GM19328 (cell line): ENCODE results near the gene GALM.
"Not testable (repeated sequence)": the region's sequence is repeated elsewhere in the genome, so short reads cannot be mapped to it uniquely, and the experiment has no call there.

ENCODE experiments used
- ATAC-seq: cut with Tn5 transposase; IDR thresholded peaks from one replicate; pipeline ENCODE4 v1.9.1; 2021; ENCODE audit warnings: mild to moderate bottlenecking, moderate library complexity; ENCODE audit not compliant: unreplicated experiment

Gene GALM

DNA sequence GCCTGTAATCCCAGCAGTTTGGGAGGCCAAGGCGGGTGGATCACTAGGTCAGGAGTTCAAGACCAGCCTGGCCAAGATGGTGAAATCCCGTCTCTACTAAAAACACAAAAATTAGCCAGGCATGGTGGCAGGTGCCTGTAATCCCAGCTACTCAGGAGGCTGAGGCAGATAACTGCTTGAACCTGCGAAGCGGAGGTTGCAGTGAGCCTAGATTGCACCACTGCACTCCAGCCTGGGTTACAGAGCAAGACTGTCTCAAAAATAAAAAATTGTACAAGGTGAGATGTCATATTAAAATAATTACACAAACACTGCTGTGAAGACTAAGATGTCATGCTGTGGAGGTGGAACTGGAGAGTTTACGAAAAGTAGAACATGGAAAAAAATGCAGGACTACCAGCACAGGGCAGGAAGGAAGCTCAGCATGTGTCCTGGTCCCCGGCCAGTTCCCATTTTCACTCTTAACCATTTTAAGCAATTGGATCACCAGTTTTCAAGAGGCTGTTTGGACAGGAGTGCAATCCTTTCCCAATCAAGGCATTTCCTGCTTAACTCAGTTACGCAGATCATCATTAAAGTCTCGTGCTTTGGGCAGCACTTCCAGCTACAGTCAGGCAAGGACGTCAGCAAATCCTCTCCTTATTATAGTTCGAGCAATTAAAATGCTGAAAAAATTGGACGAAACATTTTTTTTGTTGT, 71.2 kb downstream of the GALM start:
- not testable (repeated sequence) for ATAC-seq

DNA sequence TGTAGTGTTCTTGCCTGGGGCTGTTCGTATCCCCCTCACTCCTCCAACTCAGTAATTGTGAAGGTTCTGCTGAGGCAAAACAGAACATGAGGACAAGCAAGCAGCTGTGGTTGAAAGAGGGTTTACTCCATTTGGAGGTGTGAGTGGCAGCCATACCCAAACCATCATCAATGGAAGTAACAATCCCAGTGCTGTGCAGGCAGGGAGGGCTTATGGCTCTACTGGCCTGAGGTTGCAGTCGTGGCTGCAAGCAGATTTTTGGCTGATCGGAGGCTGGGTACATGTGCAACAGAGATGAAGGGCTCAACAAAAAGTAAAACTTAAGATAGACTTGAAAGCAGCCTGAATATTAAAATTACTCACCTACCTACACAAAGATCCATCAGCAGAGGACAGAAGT, 72.0 kb downstream of the GALM start:
- ATAC-seq: no peak

DNA sequence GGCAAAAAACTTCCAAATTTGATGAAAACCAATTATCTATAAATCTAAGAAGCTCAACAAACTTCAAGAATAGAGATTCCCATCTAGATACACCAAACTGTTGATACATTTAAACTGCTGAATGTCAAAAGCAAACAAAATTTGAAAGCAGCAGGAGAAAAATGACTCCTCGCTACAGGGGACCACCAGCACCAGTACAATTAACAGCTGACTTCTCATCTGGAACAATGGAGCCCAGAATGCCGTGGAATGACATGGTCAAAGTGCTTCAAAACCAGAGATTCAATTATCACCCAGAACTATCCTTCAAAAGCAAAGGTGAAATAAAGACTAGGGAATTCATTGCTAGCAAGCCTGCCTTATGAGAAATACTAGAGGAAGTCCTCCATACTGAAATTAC, 73.6 kb downstream of the GALM start:
- ATAC-seq: no peak

DNA sequence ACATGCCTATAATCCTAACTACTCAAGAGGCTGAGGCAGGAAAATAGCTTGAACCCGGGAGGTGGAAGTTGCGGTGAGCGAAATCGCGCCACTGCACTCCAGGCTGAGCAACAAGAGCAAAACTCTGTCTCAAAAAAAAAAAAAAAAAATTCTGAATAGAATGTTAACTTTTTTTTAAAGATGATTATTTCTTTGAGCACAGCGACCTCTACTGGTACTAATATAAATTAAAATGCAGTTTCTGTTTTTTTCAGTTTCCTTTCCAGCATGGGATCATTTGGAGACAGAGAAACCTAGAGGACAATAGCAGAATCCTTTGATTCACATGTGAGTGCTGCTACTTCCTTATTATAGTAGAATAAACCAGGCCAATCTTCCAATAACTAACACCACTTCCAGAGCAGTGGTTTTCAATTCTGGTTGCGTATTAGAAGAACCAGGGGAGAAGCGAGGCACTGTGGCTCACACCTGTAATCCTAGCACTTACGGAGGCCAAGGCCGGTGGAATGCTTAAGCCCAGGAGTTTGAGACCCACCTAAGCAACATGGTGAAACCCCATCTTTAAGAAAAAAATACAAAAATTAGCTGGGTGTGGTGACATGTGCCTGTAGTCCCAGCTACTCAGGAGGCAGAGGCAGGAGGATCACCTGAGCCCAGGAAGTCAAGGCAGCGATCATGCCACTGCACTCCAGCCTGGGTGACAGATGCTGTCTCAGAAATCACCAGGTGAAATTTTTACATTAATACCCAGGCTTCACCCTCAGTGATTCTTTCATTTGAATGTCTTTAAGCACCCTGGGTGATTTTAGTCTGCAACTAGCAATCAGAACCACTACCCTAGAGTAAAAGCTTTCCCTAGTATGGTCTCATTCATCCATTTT, 75.2 kb downstream of the GALM start:
- ATAC-seq: no peak

DNA sequence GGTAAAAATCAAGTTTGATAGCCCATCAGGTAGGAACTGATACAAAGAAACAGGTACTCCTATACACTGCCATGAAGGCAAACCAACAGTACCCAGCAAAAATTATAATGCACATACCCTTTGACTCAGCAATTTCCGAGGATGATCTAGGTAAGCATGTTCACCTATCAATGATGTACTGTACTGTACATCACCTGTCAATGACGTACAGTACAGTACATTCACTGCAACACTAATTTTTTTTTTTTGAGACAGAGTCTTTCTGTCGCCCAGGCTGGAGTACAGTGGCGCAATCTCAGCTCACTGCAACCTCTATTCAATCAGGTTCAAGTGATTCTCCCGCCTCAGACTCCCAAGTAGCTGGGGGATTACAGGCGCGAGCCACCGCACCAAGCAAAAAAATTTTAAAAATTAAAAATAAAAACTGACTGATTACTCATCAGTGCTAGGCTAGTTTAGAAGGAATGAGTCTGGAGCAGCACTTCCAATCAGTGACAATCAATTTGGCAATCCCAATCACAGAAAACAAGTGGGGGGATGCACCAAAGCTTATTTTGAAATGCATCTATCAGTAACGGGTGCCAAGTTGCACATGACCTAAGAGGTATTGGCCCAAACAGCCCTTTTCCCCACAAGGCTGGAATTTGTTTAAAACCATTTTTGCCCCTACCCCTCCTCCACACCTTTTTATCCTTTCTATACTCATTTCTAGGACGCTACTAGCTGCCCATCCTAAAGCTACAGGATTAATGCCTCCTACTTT, 77.1 kb downstream of the GALM start:
- ATAC-seq: no peak

DNA sequence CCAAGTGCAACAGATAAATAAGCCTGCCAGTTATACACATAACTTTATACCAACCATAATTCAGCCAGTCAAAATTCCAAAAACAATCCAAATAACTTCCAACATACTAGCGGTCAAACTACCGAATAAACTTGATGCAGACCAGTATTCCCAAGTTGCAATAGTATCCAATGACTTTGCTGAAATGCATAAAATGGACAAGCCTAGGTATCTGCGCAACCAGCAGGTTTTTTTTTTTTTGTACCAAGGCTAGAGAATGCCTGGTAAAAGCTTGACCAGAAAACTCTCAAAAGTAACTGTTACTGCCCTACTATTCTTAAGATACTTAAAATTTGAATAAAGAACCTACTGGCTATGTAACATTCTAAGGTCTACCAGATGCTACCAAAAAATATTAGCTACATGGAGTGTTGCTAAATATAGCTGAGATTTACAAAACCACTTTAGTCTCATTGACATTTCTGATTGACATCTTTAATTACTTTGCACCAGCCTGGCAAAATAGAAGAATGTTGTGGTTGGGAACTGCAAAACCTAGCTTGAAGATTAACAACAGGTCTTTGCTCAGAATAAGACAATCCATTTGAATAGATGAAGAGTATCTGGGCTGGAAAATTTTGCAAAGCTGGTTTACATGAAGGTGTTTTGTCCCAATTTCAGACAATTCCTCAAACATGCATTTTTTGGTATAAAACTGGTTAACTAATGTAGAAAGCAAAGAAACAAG, 77.9 kb downstream of the GALM start:
- no peak for ATAC-seq

DNA sequence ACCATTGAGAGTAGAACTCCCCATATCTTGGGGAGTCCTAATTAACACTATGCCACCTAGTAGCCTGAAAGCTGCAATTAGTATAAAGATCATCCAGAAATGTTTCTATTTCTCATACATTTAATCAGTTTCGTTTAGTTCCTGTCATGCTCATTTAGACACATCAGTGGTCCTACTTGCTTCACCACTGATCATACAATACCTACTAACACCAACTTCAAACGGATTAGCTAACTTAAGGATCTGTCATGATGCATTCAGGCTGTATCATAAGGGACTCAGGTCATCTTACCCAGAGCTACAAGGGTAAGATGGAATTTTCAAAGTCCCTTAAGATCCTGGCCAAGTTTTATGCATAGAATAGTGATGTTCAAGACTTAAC, 78.5 kb downstream of the GALM start:
- no peak for ATAC-seq

DNA sequence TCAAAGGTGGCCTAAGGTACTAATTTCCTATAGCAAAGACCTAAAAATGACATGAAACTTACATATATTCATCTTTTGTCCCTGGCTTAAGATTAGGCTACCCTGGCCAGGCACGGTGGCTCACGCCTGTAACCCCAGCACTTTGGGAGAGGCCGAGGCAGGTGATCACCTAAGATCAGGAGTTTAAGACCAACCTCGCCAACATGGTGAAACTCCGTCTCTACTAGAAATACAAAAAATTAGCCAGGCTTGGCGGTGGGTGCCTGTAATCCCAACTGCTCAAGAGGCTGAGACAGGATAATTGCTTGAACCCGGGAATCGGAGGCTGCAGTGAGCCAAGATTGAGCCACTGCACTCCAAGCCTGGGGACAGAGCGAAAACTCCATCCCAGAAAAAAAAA, 79.4 kb downstream of the GALM start:
- no peak for ATAC-seq

DNA sequence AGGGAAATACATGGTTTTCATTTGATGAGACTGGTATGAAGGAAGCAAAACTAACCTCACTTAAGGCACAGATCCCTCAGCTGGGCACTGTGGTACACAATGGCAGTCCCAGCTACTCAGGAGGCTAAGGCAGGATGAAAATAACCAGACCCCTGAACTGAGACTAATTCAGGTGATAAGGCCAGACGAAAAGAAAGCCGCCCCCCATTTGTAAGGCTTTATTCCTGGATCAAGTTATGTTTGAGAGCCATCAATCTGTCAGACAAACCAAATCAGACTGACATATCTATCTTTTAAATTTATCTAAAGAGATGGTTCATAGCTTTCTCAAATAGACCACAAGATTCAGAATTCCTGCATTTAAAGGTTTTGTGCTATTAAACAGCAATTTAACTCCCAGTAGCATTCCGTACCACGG, 81.1 kb downstream of the GALM start:
- no peak for ATAC-seq

DNA sequence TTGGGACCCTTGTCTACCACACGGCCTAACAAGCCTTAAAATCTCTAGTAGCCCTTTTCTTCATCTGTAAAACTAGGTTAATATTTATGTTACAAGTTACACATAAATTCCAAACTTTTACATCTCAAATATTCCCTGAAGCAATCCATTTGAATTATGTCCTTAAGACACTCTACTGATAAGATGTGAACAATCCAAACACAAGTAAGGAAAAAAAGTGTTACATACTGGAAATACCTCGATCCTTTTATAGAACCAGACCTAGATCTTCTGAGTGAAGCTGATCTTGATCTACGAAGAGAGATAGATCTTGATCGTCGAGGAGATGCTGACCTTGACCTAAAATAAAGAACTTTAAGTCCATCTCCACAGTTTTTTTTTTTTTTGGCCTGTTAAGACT, 81.9 kb downstream of the GALM start:
- no peak for ATAC-seq

DNA sequence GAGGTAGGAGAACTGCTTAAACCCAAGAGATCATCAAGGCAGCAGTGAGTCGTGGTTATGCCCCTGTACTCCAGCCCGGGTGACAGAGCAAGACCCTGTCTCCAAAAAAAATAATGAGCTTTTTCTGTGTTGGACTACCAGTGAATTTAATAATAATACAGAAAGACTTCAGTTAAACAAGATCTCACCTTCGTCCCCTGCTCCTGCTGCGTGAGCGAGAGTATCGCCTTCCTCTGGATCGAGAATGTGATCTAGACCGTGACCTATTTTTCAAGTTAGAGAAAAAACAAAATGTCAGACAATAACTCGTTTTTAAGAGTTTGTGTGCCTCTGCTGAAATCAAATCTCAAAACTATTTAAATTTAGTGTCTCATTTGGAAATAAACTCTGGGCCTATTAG, 82.5 kb downstream of the GALM start:
- no peak for ATAC-seq

DNA sequence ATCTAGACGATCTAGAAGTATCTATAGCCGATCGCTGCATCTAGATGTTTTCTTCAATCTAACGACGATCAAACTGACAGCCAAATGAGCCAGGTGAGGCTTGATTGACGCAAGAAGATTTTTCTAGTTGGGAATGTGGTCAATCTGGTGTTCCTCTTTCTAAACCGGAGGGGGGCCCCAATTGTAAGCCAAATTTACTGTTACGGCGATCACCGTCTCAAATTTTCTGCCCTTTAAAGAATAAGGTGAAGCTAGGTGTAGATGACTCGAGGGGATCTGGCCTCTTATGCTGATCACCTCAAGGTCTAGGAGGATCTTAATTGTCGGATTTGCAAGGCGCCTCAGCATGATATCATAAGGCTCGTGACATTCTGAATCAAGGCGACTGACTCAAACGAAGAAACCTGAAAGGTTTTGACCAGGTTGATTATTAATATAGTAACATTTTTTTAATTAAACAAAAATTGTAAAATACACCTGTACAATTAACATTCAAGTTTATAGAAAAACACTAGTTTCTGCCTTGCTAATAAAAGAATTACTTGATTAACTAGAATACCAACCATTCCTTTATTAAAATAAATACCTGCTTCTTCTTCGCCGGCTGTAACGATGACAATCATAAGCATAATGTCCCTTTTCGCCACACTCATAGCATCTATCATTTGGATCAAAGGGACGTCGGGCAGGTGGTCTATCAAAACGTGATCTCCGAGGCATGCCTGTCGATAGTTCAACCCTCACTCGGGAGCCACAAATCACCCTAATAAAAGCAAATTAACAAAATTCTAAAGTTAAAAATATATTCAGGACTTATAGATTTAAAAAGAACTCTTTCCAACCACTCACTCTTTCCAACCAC, 83.3 kb downstream of the GALM start:
- no peak for ATAC-seq

DNA sequence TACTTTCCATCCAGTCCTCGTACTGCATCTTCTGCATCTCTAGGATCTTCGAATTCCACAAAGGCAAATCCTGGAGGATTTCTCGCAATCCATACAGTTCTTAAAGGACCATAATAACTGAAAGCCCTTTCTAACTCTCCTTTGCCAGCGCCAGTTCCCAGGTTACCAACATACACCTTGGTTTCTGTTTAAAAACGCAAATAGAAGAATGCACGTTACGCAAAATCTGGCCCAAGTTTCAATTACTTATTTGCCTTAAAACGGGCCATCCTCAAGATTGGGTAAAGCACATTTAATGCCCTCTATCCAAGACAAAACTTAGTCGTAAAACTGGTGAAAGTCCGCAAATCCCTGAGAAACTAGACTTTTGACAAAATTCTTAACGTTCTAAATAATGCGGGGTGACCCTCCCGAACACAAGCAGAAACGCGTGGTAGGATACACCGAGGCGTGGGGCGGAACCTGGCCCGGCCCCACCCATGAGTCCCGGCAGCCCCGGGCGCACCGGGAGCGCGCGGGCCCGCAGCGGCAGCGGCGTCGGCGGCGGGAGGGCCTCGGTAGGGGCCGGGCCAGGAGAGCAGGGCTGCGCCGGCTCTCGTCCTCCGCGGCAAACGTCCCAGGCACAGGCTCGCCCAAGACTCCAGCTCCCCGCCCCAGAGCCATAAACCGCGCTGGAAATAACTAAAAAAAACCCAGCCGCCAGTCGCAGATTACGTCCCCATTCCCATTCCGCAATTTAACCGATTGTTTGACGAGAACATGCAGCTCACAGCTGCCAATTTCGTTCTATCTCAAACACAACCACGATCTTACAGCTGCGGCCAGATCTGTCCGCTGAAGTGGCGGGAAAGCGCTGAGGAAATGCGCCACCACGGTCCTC, 84.3 kb downstream of the GALM start:
- peak; percentile 35 for ATAC-seq

DNA sequence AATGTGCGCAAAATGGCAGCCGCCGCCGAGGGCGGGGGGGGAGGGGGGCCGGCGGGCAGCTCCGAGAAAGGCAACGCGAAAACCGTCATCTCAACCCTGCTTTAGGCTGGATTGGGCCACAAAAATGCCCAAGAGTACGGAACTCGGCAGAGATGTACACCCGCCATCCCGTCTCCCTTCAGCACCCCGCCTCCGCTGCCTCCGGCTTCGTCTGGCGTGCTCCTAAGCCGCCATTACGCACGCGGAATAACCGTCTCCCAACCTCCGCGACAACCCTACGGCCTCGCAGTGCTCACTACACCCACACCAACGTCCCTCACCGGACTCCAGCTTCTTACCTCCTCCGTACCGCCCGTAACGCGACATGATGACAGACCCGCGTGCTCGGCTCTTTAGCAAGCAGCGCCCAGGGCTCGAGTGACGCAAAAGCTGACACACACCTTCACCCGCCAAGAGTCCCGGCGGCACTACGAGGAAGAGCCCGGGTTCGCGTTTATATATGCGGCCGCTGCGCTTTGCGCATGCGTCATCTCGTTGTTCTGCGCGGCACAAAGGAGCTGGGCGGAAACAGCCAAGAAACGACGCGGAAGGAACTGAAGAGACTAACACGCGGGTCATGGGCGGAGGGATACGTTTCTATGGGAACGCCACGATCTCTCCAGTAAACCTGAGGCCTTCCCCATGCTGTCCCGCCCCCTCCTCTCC, 85.1 kb downstream of the GALM start, which contains the start of gene SRSF7:
SRSF7 (minus strand) TSS at position 471 of the 705 bp plus-strand sequence; CDS start at position 366, 105 bp downstream.
- peak; percentile 65 for ATAC-seq

DNA sequence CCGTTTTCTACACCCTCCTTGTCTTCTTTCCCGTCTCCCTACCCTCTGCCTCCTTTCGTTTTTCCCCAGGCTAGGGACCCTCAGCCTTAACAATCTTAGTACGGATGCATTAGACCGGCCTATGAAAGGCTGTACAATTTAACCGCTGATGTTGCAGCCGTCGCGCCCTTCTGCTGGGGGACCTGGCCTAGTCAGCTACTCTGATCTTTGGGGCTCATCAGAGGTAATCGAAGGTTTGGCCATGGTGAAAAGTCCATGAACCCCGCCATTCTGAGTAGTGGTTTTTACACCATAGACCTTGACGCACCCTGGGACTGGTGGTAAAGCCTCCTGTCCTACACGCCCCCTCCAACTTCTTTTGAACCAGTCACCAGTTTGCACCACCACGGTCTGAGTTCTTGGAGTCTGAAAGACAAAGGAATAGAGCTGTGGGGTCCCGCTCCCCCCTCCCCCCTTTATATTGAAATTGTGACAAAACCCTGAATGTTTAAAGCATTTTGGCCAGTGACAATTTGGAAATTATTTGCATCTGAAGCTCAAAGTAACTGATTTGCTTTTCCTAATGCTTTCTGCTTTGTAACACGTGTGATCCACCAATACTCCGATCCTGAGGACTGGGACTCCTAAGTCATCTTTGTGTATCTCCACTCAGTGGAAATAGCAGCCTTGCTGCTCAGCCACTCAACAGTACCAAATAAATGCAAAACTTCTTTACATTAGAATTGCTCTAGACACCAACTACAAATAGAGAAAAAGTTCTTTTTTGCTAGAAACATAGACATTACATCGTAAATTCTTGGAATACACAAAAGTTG, 85.9 kb downstream of the GALM start:
- peak; percentile 27 for ATAC-seq

DNA sequence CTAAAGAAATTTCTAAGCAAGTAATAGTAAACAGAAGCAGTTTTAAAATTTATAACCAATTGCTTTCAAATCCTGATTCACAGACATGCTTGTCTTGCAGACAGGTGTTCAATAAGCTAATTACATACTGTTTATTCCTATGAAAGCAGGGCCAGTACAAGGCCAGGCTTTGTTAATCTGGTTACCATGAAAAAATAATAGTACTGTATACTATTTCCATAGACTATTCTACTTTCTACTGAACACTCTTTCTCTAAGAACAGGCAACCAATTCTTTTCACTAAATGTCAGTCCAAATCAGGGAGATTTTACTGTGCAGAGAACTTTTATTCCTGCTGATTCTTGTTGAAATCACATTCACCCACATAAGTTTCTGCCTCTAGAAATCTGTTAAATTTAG, 88.1 kb downstream of the GALM start:
- no peak for ATAC-seq

DNA sequence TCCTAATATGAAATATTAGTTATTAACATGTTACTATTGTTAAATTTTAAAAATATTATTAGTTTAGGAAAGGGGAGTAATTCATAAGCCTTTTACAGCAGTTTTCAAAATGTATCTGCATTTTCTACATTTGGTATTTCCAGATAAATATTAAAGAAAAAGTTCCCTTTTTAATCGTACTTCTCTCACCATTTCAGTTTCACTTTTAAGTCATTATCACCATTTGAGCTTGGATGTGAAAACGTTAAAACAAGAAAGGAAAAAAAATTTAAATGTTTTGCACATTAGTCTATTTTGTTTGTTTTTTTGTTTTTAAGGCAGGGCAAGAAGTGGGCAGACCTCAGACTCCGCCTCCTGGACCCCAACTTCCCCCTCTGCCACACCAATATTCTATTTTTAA, 88.6 kb downstream of the GALM start:
- no peak for ATAC-seq
